ENCODE measurements around the gene SLC7A6.

Gene SLC7A6

GRCh38 chr16:68335175-68335574 lies 70.8 kb downstream of the SLC7A6 start:
- Histone ChIP-seq H3F3A (ENCODE audit: insufficient read depth, low read length) (no peaks in the 10 kb centered on the region), H3K79me2 (ENCODE audit: insufficient read depth, low read length) (no peaks in the 10 kb centered on the region), H3K4me3 (ENCODE audit: low read depth, low read length, poor library complexity, severe bottlenecking) (no peak overlapping the region), H3K9me2 (ENCODE audit: low read depth, low read length) (no peaks in the 10 kb centered on the region), H4K20me1 (ENCODE audit: insufficient read depth, low read length) (no peaks in the 10 kb centered on the region), H3K9ac (ENCODE audit: low read length) (no peak overlapping the region), H3K4me2 (ENCODE audit: low read length) (no peak overlapping the region), H3K9me3 (ENCODE audit: low read length) (no peaks in the 10 kb centered on the region), H3K27me3 (ENCODE audit: insufficient read depth, low read length) (no peaks in the 10 kb centered on the region), H2AFZ (ENCODE audit: low read length) (no peak overlapping the region), H3K36me3 (ENCODE audit: insufficient read depth, low read length) (peaks cover 61% of the 10 kb centered on the region), H3K4me1 (ENCODE audit: insufficient read depth, low read length, severe bottlenecking) (peaks cover 9% of the 10 kb centered on the region), H3K27ac (ENCODE audit: low read depth, low read length, poor library complexity, severe bottlenecking) (no peak overlapping the region)
- TF ChIP-seq EZH2 (IDR thresholded peaks at IDR 0.05; ENCODE audit: borderline replicate concordance, low read length) (no peak), CTCF (IDR thresholded peaks at IDR 0.05; ENCODE audit: low read length) (no peak)

GRCh38 chr16:68338326-68339119 lies 74.2 kb downstream of the SLC7A6 start:
- no peaks in the 10 kb centered on the region for H4K20me1 ChIP-seq (ENCODE audit: insufficient read depth, low read length)
- H3K9me3 ChIP-seq (ENCODE audit: low read length), result no peaks in the 10 kb centered on the region
- H3K27ac ChIP-seq (ENCODE audit: low read depth, low read length, poor library complexity, severe bottlenecking), result no peak overlapping the region
- no peaks in the 10 kb centered on the region for H3F3A ChIP-seq (ENCODE audit: insufficient read depth, low read length)
- no peak overlapping the region for H3K4me2 ChIP-seq (ENCODE audit: low read length)
- H3K4me3 ChIP-seq (ENCODE audit: low read depth, low read length, poor library complexity, severe bottlenecking), result no peak overlapping the region
- no peak overlapping the region for H3K9ac ChIP-seq (ENCODE audit: low read length)
- H3K9me2 ChIP-seq (ENCODE audit: low read depth, low read length), result no peaks in the 10 kb centered on the region
- TF ChIP-seq EZH2 (IDR thresholded peaks at IDR 0.05; ENCODE audit: borderline replicate concordance, low read length) (no peak), CTCF (IDR thresholded peaks at IDR 0.05; ENCODE audit: low read length) (no peak)
- H3K36me3 ChIP-seq (ENCODE audit: insufficient read depth, low read length), result peaks cover 77% of the 10 kb centered on the region
- no peaks in the 10 kb centered on the region for H3K27me3 ChIP-seq (ENCODE audit: insufficient read depth, low read length)
- H3K4me1 ChIP-seq (ENCODE audit: insufficient read depth, low read length, severe bottlenecking), result no peaks in the 10 kb centered on the region
- no peaks in the 10 kb centered on the region for H3K79me2 ChIP-seq (ENCODE audit: insufficient read depth, low read length)
- no peak overlapping the region for H2AFZ ChIP-seq (ENCODE audit: low read length)

- Histone ChIP-seq H3K27ac (ENCODE audit: low read depth, low read length, poor library complexity, severe bottlenecking) (no peak overlapping the region), H3K9me2 (ENCODE audit: low read depth, low read length) (no peaks in the 10 kb centered on the region), H3K4me2 (ENCODE audit: low read length) (no peak overlapping the region), H3K79me2 (ENCODE audit: insufficient read depth, low read length) (no peaks in the 10 kb centered on the region), H3K36me3 (ENCODE audit: insufficient read depth, low read length) (peaks cover 79% of the 10 kb centered on the region), H3K4me3 (ENCODE audit: low read depth, low read length, poor library complexity, severe bottlenecking) (no peak overlapping the region), H4K20me1 (ENCODE audit: insufficient read depth, low read length) (no peaks in the 10 kb centered on the region), H3K9me3 (ENCODE audit: low read length) (no peaks in the 10 kb centered on the region), H3F3A (ENCODE audit: insufficient read depth, low read length) (no peaks in the 10 kb centered on the region), H3K27me3 (ENCODE audit: insufficient read depth, low read length) (no peaks in the 10 kb centered on the region), H3K9ac (ENCODE audit: low read length) (no peak overlapping the region), H3K4me1 (ENCODE audit: insufficient read depth, low read length, severe bottlenecking) (no peaks in the 10 kb centered on the region), H2AFZ (ENCODE audit: low read length) (no peak overlapping the region)
- no peak for TF ChIP-seq EZH2 (IDR thresholded peaks at IDR 0.05; ENCODE audit: borderline replicate concordance, low read length)
- no peak for TF ChIP-seq CTCF (IDR thresholded peaks at IDR 0.05; ENCODE audit: low read length)
These were observed 74.9 kb downstream of the SLC7A6 start for GRCh38 chr16:68339214-68339613.

All from OCI-LY1 (cell line).